GM18505 (cell line): ENCODE results near the gene LDLRAD2.
"Not testable (repeated sequence)": the region's sequence is repeated elsewhere in the genome, so short reads cannot be mapped to it uniquely, and the experiment has no call there.

Experiments used
- ATAC-seq: cut with Tn5 transposase; IDR thresholded peaks from one replicate; pipeline ENCODE4 v1.9.1; 2021; ENCODE audit not compliant: unreplicated experiment
- POLR2A ChIP-seq: IDR thresholded peaks from 4 replicates; pipeline ENCODE4 v1.6.1; 2011; ENCODE audit warnings: borderline replicate concordance; ENCODE audit not compliant: insufficient read depth, insufficient read length; ENCODE audit errors: extremely low read depth

LDLRAD2 gene

GRCh38 chr1:21825393-21825792 is 13.3 kb downstream of the LDLRAD2 start:
- no peak for TF ChIP-seq POLR2A
- ATAC-seq = no peak

GRCh38 chr1:21826694-21827093 is 14.6 kb downstream of the LDLRAD2 start:
- ATAC-seq = not testable (repeated sequence)

DNA sequence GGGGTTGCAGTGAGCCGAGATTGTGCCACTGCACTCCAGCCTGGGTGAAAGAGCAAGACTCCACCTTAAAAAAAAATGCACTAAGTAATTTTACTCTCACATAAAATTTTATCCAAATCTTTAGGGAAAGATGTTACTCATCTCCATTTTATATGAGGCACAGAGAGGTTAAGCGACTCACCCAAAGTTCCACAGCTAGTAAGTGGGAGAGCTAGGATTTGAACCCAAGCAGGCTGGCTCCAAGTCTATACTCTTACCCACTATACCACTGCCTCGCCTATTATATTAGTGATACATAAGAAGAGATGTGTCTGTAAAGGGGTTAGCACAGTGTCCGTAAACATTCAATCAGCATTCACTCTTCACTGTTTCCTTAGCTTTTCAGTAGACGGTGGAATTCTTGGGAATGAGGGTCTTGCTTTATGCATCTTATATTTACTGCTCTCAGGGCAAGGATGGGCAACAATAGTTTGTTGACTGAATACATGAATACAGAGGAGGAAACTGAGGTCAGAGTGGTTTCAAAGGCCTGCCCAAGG is 15.1 kb downstream of the LDLRAD2 start:
- no peak for ATAC-seq
- TF ChIP-seq POLR2A = no peak

GRCh38 chr1:21828075-21828474 is 16.0 kb downstream of the LDLRAD2 start:
- no peak for ATAC-seq
- no peak for TF ChIP-seq POLR2A

DNA sequence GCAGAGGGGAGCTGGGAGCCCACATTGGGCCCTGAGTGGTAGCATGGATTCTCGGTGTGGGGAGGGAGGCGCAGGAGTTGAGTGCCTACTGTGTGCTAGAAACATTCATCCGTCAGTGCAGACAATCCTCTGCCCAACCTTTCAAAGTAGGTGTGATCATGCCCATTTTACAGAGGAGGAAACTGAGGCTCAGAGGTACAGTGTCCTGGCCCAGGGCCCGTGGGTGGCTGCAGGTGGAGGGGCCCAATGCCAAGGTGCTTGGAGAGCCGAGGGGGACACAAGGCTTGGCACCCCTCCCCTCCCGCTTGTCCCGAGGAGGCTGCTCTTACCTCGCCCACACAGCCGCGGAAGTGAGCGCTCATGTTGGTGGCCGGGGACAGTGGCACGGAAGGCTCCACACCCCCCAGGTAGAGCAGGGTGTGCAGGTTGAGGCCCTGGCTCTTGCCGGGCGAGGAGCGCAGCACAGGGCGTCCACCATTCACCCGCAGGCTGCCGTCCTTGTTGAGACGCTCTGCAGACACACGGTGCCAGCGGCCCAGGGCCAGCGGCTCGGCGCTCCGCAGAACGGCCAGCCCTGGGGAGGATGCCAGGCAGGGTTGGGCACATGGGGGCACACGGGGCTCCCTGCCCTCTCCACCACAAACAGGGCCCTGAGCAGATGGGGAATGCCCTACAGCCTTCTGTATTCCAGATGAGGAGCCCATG is 16.6 kb downstream of the LDLRAD2 start:
- no peak for ATAC-seq
- TF ChIP-seq POLR2A = peak; percentile 15

DNA sequence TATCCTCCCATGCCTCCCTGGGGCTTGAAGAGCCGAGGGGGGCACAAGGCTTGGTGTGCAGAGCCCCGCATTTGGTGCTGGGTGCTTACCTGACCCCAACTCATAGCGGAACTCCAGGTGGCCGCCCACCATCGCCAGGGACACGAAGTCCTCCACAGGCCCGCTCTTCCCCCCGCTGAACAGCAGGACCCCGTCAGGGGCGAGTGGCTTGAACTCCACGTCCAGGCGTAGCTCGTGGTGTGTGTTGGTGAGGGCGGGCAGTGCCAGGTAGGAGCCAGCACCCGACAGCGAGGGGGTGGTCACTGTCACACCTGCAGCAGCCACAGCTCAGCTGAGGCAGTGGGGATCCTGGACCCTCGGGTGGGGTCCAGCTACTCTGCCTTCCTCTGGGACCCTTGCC is 17.2 kb downstream of the LDLRAD2 start:
- TF ChIP-seq POLR2A = no peak
- no peak for ATAC-seq

GRCh38 chr1:21830792-21831453 is 18.9 kb downstream of the LDLRAD2 start:
- TF ChIP-seq POLR2A = no peak
- no peak for ATAC-seq

GRCh38 chr1:21831454-21831970 is 19.4 kb downstream of the LDLRAD2 start:
- ATAC-seq = no peak
- TF ChIP-seq POLR2A = no peak

- no peak for TF ChIP-seq POLR2A
- ATAC-seq = no peak
These were observed 21.4 kb downstream of the LDLRAD2 start for GRCh38 chr1:21833392-21833976.

- no peak for TF ChIP-seq POLR2A
- no peak for ATAC-seq
These were observed 22.0 kb downstream of the LDLRAD2 start for GRCh38 chr1:21834094-21834493.

- no peak for TF ChIP-seq POLR2A
- ATAC-seq = no peak
These were observed 22.6 kb downstream of the LDLRAD2 start for GRCh38 chr1:21834666-21835065.

DNA sequence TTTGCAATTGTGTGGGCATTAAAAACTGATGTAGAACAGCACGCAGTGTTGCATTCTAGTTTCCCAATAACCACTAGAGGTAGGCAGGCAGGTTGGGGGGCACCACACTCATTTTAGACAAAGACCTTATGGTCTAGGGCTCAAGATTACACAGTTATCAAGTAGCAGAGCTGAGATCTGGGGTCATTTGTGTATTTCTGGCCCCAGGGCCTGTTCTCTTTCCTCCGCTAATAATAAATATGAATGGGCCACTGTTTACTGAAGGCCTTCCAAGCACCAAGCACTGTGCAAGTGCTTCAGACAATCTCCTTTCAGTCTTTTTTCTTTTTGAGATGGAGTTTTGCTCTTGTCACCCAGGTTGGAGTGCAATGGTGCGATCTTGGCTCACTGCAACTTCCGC is 23.9 kb downstream of the LDLRAD2 start:
- ATAC-seq = no peak
- no peak for TF ChIP-seq POLR2A

DNA sequence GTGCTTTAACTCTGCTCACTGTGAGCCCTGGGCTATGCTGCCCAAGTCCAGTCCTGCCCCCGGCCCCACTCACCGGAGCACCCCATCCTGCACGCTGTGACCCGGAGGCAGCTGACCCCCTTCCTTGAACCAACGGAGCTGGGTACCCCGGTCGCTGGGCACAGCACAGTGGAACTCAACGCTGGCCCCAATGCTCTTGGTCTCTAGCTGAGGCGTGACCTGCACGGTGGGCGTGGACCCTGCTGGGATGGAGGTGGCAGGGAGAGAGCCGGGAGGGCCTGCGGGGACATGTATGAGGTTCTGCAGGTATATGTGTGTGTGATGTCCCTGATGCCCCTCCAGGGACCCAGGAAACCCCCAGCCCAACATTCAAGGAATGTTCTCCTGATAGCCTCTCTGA is 24.7 kb downstream of the LDLRAD2 start:
- ATAC-seq = no peak

GRCh38 chr1:21837476-21837875 is 25.4 kb downstream of the LDLRAD2 start:
- no peak for ATAC-seq
- no peak for TF ChIP-seq POLR2A

More for the DNA sequence above, 24.7 kb downstream of the LDLRAD2 start:
- TF ChIP-seq POLR2A = no peak
